Measurements from ENCODE around the gene CDC42EP2.

DNA sequence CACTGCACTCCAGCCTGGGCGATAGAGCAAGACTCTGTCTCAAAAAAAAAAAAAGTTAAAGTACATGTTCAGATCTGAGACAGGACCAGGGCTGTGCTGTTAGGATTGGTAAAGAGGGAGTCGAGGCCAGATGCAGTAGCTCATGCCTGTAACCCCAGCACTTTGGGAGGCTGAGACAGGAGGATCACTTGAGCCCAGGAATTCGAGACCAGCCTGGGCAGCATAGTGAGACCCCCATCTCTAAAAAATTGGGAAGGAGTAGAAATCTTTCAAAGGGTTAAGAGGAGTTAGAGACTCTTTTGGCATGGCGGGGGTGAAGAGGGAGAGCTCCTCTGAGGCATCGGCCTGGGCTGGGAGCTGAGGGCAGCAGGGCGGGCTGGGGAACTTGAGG, 56.0 kb downstream of the CDC42EP2 start:
- TF ChIP-seq, protein P1, sequence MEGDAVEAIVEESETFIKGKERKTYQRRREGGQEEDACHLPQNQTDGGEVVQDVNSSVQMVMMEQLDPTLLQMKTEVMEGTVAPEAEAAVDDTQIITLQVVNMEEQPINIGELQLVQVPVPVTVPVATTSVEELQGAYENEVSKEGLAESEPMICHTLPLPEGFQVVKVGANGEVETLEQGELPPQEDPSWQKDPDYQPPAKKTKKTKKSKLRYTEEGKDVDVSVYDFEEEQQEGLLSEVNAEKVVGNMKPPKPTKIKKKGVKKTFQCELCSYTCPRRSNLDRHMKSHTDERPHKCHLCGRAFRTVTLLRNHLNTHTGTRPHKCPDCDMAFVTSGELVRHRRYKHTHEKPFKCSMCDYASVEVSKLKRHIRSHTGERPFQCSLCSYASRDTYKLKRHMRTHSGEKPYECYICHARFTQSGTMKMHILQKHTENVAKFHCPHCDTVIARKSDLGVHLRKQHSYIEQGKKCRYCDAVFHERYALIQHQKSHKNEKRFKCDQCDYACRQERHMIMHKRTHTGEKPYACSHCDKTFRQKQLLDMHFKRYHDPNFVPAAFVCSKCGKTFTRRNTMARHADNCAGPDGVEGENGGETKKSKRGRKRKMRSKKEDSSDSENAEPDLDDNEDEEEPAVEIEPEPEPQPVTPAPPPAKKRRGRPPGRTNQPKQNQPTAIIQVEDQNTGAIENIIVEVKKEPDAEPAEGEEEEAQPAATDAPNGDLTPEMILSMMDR (IDR thresholded peaks at IDR 0.05) = no peak
- no peak for TF ChIP-seq POLR2A (IDR thresholded peaks at IDR 0.05)

Measured in lower leg skin (tissue), 3 donors.